IPS-18c (cell line): ENCODE measurements around the gene FOXJ3.

ENCODE experiments used
- H3K4me3 ChIP-seq: 2 replicates; pipeline ENCODE4 v1.7.0; 2013; ENCODE audit warnings: low read depth, mild to moderate bottlenecking, low read length, moderate library complexity; ENCODE audit not compliant: insufficient read depth
- H3K9me3 ChIP-seq: one replicate; pipeline ENCODE4 v1.6.1; 2013; ENCODE audit warnings: mild to moderate bottlenecking, low read length, moderate library complexity; ENCODE audit not compliant: control insufficient read depth, insufficient read depth

The FOXJ3 gene

DNA sequence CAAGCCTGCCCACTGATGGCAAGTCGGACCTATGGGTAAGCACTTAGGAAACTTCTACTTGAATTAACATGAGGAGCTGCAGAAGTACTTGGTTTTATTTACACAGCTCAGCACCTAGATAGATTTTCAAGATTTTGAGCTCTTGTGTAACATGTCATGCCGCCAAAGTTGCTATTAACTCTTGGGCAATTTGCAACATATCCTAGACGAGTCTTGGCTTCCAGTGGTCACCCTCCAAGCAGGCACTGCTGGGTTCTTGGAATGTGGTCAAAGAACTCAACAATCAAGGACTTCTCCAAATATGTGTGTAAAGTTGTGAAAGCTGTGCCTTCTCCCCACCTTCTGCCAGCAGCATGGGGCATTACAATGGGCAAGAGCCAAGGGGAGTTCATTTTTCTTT is 199.6 kb downstream of the FOXJ3 start:
- Histone ChIP-seq H3K9me3 (no peaks in the 10 kb centered on the region), H3K4me3 (no peak overlapping the region)

DNA sequence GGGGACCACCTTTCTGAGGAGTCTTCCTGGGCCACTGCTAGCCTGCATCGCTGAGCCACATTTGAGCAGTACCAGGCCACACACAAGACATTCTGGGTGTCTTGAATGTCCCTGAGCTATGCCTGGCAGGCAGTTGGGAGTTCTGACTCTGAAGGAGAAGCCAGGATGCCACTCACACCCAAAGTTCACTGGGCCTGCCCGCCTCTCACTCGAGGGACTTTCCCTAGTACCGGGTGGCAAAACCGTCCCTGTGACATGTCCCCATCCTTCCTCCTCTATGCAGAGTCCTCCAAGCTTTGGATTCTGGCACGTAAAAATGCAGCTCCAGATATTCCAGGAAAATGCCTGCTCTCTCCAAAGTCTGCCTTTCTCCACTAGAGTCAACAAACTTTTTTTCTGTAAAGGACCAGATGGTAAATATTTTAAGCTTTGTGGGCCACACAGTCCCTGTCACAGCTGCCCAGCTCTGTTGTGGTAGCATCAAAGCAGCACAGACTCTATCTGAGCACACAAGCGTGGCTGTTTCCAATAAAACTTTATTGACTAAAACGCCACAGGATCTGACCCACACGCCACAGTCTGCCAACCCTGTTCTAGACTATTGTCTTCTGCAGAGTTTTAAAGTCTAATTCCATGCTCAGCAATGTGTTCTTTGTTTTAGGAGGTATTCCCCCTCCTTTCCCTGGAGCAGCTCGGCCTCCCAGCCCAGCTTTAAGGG is 201.1 kb downstream of the FOXJ3 start:
- Histone ChIP-seq H3K4me3 (no peak overlapping the region), H3K9me3 (no peaks in the 10 kb centered on the region)

DNA sequence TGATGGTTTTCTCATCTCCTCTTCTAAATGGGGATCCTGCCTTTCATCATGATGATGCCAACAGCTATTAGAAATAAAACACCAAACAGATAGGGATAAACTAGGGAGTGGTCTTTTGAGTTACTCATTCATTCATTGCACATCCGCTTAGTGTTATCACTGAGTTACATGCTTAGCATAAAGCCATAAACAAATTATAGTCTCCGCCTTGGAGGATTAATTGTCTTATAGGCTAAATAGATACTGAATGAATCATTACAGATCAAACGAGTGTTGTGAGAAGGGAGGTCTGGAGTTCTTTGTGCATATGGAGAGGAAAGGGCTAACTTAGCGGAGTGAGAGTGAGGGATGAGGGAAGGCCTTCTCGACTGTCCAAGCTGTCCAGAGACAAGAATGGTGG is 201.6 kb downstream of the FOXJ3 start:
- Histone ChIP-seq H3K4me3 (no peak overlapping the region), H3K9me3 (no peaks in the 10 kb centered on the region)

DNA sequence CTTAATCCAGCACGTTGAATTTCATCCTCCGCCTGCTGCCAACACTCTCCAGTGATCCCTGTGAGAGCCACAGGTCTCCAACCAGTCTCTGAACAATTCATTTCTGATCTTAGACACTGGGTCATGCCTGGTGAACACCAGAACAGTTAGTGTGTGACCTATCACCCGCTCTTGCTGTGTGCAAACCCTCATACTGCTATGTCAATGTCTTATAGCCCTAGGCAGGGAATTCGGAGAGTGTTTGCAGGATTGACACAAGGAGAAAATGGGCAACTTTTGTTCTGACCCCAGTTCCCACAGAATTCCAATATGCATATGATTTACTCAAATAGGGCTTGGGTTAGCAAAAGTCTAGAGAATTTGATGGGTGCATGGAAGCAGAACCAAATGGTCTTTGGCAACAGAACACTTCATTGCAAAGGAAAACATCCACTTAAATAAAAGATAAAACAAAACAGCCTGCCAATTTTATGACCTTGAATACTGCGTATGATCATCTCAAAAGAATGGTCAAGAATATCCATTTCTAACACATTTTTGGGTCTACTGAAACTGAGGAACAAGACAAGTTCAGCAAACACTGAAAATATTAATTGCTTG is 204.9 kb downstream of the FOXJ3 start:
- no peak overlapping the region for H3K4me3 ChIP-seq
- no peaks in the 10 kb centered on the region for H3K9me3 ChIP-seq

DNA sequence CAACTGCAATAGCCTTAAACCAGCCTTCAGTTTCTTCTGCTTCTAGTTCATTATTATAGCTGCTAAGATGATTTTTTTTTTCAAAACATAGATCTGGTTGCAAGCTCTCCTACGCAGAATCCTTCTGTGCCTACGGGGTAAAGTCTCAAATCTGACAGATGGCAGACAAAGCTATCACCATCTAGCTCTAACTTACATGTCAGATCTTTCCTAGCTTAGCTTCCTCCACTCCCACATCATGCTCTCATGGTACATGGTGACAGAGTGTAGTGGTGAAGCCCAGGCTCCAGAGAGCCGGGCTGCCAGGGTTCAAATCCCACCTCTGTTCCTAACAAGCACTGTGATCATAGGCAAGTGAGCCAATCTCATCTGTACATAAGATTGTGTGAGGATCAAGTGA is 206.1 kb downstream of the FOXJ3 start:
- H3K4me3 ChIP-seq, result no peak overlapping the region
- H3K9me3 ChIP-seq, result no peaks in the 10 kb centered on the region

DNA sequence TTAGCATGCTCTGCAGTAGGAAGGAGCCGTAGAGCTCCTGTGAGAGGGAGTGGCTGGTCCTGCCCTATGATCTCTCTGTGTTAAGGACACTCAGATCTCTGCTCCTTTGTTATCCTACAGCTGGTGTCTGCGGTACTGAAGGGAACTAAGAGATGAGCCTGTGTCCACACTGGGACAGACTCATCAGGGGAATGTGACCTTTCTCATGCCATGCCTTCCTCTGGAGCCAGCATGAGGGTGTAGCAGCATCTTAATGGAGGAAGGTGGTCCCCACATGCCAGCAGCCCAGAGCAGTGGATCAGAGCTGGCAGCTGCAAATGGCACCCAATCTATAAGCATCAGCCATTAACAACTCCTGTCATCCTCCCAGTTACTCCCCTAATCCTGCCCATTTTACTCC is 206.5 kb downstream of the FOXJ3 start:
- Histone ChIP-seq H3K4me3 (no peak overlapping the region), H3K9me3 (no peaks in the 10 kb centered on the region)

DNA sequence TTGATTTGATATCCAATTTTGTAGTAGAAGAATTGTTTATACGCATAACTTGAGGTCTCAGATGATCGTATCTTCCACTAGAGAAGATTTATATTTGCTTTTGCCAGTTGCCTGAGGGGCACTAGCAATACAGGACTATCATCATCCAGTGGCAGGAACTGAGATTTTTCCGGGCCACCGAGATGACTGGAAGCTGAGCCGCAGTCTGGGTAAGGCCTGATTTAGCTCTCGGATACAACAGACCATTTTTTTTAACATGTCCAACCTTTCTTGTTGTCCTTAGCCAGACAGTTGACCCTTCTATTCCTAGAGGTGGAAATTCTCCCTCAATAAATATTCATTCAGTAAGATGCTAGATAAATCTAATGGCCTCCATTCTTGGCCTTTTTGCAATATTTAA is 207.3 kb downstream of the FOXJ3 start:
- no peak overlapping the region for H3K4me3 ChIP-seq

More for the DNA sequence above, 207.3 kb downstream of the FOXJ3 start:
- H3K9me3 ChIP-seq, result no peaks in the 10 kb centered on the region
